Thyroid gland (tissue), 4 donors: ENCODE results near the gene ERCC4. TPM values are rescaled to one million over a fixed set of nuclear protein-coding genes. Genes with fewer than 3 reads are reported as not detected.

Source experiments
- DNase-seq, 2 donors: peaks; one replicate each; pipeline ENCODE4 v3.0.0-alpha.2; 2019
- H3K27ac ChIP-seq, 3 donors: fragments of 200-600 bp; sonication (generic); 1 replicate in 2 of 3; 2 replicates in 1 of 3; pipeline ENCODE4 v1.5.1; 2016 to 2019; ENCODE audit warnings: mild to moderate bottlenecking in 1 of 3, moderate library complexity in 1 of 3
- H3K27me3 ChIP-seq: fragments of 200-600 bp; sonication (generic); one replicate; pipeline ENCODE4 v1.5.1; 2019
- H3K36me3 ChIP-seq, 2 donors: fragments of 200-600 bp; sonication (generic); one replicate each; pipeline ENCODE4 v1.5.1; 2016 to 2019
- H3K4me1 ChIP-seq, 2 donors: fragments of 200-600 bp; sonication (generic); one replicate each; pipeline ENCODE4 v1.5.1; 2017 to 2019
- H3K4me3 ChIP-seq, 3 donors: fragments of 200-600 bp; sonication (generic); replicated peaks in 1 of 3; 1 replicate in 2 of 3; 2 replicates in 1 of 3; pipeline ENCODE4 v1.5.1; 2016; ENCODE audit warnings: mild to moderate bottlenecking in 1 of 3
- H3K9me3 ChIP-seq: fragments of 200-600 bp; sonication (generic); one replicate; pipeline ENCODE4 v1.5.1; 2017
- CTCF ChIP-seq, 6 experiments: fragments of 200-600 bp in 3 of 6; fragments of 450-650 bp in 3 of 6; sonication (generic) in 3 of 6; IDR thresholded peaks; one replicate each; pipeline ENCODE4 v1.5.1; 2016 to 2019; ENCODE audit warnings: antibody characterized with exemption in 6 of 6, mild to moderate bottlenecking in 2 of 6, inconsistent platforms in 1 of 6, moderate library complexity in 1 of 6
- POLR2A ChIP-seq, 2 donors: fragments of 450-650 bp; IDR thresholded peaks; one replicate each; pipeline ENCODE4 v1.6.1; 2017; ENCODE audit warnings: antibody characterized with exemption in 2 of 2, mild to moderate bottlenecking in 2 of 2, moderate library complexity in 1 of 2
- WGBS, 2 donors: methylation state at CpG; one replicate each; pipeline ENCODE4 v1.1.5; 2017; 5-methylcytosine and 5-hydroxymethylcytosine counted together
- intact Hi-C: fragments of 100-400 bp; cut with DNase I; formaldehyde crosslinking; loops from one replicate; pipeline ENCODE4 v1.15.1; 2023
- total RNA-seq, 4 donors: library from RNA; depleted of rRNA; stranded (reverse); fragments of >200 nt; gene quantifications; one replicate each; pipeline ENCODE4 v1.2.3, GENCODE V29; 2016

The ERCC4 gene
- total RNA-seq, 4 donors from 2014 or later = 7.5 to 13.2 (median 11.9) TPM

GRCh38 chr16:13926464-13926863 lies 6.5 kb downstream of the ERCC4 start:
- no peaks in the 10 kb centered on the region for H3K27me3 ChIP-seq
- no peak overlapping the region for H3K4me3 ChIP-seq
- no peak for TF ChIP-seq CTCF (IDR thresholded peaks at IDR 0.05)
- TF ChIP-seq POLR2A (IDR thresholded peaks at IDR 0.05) = no peak
- intact Hi-C loops = loop anchor here (10.0 kb wide), 2 partner anchors 78 to 308 kb away; no protein-coding TSS in a partner anchor
- no peak overlapping the region for H3K27ac ChIP-seq
- 86 to 94% methylated on average over 4 of the region's 4 CpGs for WGBS, 2 donors
- DNase-seq = no peak
- H3K36me3 ChIP-seq = peaks cover 0 to 7% of the 10 kb centered on the region in 2 donors
- H3K4me1 ChIP-seq = no peaks in the 10 kb centered on the region
- no peaks in the 10 kb centered on the region for H3K9me3 ChIP-seq

- no peak for DNase-seq
- H3K9me3 ChIP-seq = no peaks in the 10 kb centered on the region
- intact Hi-C loops = loop anchor here (10.0 kb wide), 2 partner anchors 78 to 308 kb away; no protein-coding TSS in a partner anchor
- no peaks in the 10 kb centered on the region for H3K27me3 ChIP-seq
- no peak for TF ChIP-seq CTCF (IDR thresholded peaks at IDR 0.05)
- TF ChIP-seq POLR2A (IDR thresholded peaks at IDR 0.05) = no peak
- WGBS, 2 donors = 89 to 96% methylated on average over 2 of the region's 2 CpGs
- H3K4me3 ChIP-seq = no peak overlapping the region
- no peaks in the 10 kb centered on the region for H3K4me1 ChIP-seq
- no peak overlapping the region for H3K27ac ChIP-seq
- H3K36me3 ChIP-seq = peaks cover 0 to 7% of the 10 kb centered on the region in 2 donors
Measured at GRCh38 chr16:13926891-13927290, 6.9 kb downstream of the ERCC4 start.

GRCh38 chr16:13928646-13929045 lies 8.7 kb downstream of the ERCC4 start:
- no peak overlapping the region for H3K4me3 ChIP-seq
- DNase-seq = no peak
- no peak overlapping the region for H3K27ac ChIP-seq
- no peaks in the 10 kb centered on the region for H3K4me1 ChIP-seq
- intact Hi-C loops = loop anchor here (10.0 kb wide), 2 partner anchors 76 to 306 kb away; no protein-coding TSS in a partner anchor
- no peak for TF ChIP-seq CTCF (IDR thresholded peaks at IDR 0.05)
- no peak for TF ChIP-seq POLR2A (IDR thresholded peaks at IDR 0.05)
- WGBS, 2 donors = 92 to 94% methylated on average over 3 of the region's 3 CpGs
- no peaks in the 10 kb centered on the region for H3K27me3 ChIP-seq
- no peaks in the 10 kb centered on the region for H3K9me3 ChIP-seq
- H3K36me3 ChIP-seq = peaks cover 0 to 9% of the 10 kb centered on the region in 2 donors

GRCh38 chr16:13931845-13932244 lies 11.9 kb downstream of the ERCC4 start:
- WGBS, 2 donors = 84% methylated on average over 10 of the region's 10 CpGs
- H3K4me1 ChIP-seq = peaks cover 0 to 5% of the 10 kb centered on the region in 2 donors
- no peaks in the 10 kb centered on the region for H3K27me3 ChIP-seq
- H3K4me3 ChIP-seq = no peak overlapping the region
- no peak for DNase-seq
- H3K9me3 ChIP-seq = no peaks in the 10 kb centered on the region
- intact Hi-C loops = no loop called here
- H3K36me3 ChIP-seq = peaks cover 10 to 19% of the 10 kb centered on the region in 2 donors
- H3K27ac ChIP-seq = no peak overlapping the region
- no peak for TF ChIP-seq POLR2A (IDR thresholded peaks at IDR 0.05)
- no peak for TF ChIP-seq CTCF (IDR thresholded peaks at IDR 0.05)

GRCh38 chr16:13935408-13935807 lies 15.5 kb downstream of the ERCC4 start:
- Histone ChIP-seq H3K36me3 (peaks cover 10 to 18% of the 10 kb centered on the region in 2 donors), H3K4me1 (peaks cover 0 to 5% of the 10 kb centered on the region in 2 donors), H3K4me3 (no peak overlapping the region), H3K9me3 (no peaks in the 10 kb centered on the region), H3K27ac (no peak overlapping the region), H3K27me3 (no peaks in the 10 kb centered on the region)
- 78 to 80% methylated on average over 12 of the region's 12 CpGs for WGBS, 2 donors
- peak in 5 of 6 experiments; percentile 12 to 51 (median 21) for TF ChIP-seq CTCF (IDR thresholded peaks at IDR 0.05)
- no peak for TF ChIP-seq POLR2A (IDR thresholded peaks at IDR 0.05)
- intact Hi-C loops = no loop called here
- DNase-seq = no peak
